NCI-H82 treated with DMSO at 0.1 percent for 48 hours (cell line): ENCODE data around the gene FGFRL1.
"Not testable (repeated sequence)": the region's sequence is repeated elsewhere in the genome, so short reads cannot be mapped to it uniquely, and the experiment has no call there.

Source experiments
- DNase-seq: peaks from one replicate; lab custom pipeline; 2025; ENCODE audit not compliant: unreplicated experiment; lab: John Stamatoyannopoulos, UW

FGFRL1 gene

DNA sequence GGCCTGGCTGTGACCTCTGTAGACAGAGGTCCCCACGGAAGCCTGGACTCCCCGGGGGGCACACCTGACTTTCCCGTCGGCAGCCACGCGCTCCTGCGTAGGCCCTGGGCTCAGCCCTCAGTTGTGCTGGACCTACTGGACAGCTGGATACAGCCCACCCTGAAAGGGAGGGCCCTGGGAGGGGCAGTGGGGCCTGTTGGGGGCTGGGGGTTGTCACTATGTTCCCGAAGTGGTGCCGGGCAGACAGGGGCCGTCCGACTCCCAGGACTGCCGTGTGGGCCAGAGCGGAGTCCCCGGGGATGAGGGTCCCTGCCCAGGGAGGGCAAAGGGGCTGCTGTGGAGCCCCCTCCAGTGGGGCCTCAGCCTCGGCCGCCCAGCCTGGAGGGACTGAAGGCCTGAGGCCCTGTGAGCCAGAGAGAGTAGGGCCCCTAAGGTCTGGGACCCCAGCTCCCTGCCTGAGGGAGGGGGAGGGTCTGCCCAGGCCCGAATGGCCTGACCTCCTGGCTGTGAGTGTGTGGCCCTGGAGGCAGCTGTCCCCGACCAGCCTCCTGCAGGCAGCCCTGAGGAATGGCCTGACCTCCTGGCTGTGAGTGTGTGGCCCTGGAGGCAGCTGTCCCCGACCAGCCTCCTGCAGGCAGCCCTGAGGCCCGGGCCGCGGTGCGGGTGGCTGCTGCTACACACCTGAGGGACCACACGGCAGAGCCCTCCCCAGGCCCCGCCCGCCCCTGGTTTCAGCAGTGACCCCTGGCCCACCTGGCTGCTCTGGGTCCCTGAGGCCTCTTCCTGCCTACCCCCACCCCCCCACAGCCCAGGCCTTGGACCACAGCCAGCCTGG lies 25.8 kb downstream of the FGFRL1 start:
- DNase-seq: no peak

DNA sequence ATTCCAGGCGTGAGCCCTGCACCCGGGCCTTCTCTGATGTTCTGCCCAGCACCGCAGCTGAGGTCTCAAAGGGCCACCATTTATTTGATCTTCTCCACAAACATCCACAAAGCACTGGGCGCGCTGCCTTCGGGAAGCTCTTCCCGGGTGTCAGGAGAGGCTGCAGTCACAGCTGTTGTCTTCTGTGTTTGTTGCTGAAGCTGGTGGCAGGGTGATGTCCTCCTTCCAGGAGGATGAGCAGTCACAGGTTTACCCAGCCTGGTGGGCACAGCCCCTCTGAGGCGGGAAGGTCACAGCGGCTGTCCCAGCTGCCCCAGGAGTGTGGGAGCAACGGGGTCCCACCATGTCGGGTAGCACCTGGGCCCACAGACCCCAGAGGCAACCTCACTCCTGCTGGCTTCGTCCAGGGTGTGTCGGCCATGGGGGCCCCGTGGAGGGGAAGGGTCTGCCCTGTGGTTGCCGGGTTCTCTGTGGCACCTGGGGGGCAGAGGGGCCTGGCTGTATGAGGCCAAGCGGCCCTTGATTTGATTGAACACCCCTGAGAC lies 27.6 kb downstream of the FGFRL1 start:
- no peak for DNase-seq

DNA sequence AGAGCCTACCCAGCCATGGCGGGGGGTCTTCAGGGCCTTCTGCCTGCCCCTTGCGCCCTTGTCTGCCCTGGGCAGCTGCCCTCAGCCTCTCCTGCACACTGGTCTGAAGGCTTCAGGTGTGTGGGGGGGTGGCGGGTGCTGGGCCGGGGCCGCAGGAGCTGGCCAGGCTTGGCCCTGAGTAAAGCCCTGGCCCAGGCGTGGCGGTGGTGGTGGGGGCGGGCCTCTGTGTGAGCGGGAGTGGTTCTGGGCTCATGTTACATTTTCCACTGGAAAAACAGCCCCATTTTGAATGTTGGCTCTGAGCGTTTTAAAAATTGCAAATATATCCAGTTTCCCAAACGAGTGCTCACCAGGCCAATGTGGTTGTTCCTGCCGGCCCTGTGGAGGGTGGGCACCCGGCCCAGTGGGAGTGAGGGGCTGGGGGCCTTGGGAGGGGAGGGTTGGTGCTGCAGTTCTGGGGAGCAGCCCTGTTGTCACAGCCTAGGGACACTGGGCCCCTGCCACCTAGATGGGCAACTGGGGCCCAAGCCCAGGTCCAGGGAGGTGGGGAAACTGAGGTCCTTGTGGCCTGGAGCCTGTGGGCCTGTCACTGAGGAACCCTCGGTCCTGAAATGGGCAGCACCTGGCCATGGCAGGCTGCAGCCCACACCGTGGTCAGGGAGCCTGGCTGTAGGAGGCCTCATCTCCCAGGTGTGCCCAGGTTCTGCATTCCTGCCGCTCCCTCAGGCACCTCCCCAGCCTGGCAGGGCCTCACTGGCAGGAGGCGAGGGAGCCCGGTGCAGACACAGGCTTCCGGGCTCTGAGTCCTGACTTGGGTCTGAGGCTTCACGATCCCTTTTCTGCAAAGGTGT lies 28.3 kb downstream of the FGFRL1 start:
- no peak for DNase-seq

DNA sequence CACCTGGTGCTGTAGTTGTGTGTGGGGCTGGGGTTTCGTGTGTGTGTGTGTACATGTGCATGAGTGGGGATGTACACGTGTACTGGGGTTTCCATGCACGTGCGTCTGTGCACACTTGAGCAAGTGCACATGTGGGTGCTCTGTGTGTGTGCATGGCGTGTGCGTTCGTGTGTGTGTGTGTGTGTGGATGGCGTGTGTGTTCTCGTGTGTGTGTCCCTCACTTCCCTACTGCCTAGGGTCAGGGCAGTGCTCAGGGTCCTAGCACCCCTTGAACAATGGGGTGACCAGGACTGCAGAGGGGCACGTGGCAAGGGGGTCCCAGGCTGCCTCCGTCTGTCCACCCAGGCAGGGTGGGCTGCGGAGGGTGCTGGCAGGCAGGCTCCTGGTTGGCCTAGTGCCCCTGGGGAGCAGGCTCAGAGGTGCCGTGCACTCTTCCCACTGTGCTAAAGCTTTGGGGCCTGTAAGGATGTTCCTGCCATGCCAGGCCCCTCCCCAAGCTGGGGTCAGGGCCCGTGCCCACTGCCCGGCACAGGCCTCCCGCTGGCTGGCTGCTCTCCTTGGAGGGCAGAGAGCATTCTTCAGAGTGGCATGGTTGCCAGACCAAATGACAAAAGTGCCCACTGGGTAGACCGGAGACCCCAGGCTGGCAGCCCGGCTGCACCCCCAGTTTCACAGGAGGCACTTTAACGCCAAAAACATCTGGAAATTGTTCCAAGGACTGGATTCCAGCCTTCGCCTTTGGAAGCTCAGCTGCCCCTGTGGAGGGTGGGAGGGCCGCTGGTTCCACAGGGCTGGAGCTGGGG lies 29.1 kb downstream of the FGFRL1 start:
- no peak for DNase-seq

DNA sequence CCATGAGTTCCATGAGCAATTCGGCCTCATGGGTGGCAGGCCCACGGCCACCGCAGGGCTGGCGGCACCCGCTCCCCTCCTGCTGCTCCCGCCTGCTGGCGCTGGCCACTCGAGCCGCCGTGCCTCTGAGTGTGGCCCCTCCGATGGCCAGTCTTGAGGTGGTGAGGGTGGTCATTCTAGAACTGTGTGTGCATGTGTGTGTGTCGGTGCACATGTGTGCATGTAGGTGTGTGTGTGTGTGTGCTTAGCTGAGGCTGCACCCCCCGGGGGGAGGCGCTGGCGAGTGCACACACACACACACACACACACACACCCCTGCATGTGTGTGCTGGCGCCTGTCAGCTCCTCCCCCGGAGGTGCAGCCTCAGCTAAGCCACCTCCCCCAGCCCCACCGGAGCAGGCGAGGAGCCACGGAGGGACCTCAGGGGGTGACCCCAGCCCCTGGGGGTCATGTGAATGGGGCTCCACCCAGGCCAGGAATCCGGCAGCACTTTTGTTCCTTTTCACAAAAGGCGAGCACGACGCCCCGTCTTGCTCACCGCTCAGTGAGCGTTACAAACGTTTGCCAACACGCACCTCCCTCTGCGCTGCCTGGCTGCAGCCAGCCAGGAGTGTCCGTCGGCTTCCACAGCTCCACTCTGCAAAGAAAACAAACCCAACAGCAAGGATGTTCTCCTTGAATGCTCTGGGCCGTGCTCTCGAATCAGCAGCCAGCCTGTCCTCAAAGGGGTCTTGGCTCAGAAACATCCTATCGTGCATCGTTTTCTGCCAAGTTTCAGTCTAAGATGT lies 29.9 kb downstream of the FGFRL1 start:
- DNase-seq: no peak

DNA sequence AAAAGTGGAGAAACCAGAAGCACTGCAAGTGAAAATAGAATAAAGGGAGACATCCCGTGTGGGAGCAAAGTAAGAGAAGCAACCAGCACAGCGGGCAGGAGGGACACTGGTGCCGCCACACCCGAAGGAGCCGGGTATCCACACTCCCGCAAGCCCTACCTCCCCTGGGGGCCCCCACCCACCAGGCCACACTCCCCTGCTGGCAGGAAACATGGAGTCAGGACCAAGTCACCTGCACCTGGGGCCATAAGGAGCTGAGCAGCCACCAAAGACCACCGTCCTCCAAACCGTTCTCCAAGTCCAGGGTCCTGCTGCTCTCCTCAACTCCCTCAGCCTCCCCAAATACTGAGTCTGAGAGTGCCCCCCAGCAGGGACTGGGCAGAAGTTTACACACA lies 30.5 kb downstream of the FGFRL1 start:
- no peak for DNase-seq

DNA sequence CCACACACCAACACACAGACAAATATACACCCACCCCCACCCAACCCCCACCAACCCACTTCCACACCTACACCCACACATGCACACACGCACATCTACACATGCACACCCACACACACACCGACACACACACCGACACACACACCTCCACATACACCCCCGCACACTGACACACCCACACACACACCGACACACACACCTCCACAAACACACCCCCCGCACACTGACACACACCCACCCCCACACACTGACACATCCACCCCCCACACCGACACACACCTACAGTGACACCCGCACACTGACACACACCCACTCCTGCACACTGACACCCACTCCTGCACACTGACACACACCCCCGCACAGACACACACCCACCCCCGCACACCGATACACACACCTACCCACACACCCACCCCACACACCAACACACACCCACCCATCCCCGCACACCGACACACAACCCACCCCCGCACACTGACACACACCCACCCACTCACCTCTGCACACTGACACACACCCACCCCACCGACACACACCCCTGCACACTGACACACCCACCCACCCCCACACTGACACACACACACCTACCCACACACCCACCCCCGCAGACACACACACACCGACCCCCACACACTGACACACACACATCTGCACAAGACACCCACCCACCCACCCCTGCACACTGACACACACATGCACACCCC lies 31.1 kb downstream of the FGFRL1 start:
- DNase-seq: no peak

DNA sequence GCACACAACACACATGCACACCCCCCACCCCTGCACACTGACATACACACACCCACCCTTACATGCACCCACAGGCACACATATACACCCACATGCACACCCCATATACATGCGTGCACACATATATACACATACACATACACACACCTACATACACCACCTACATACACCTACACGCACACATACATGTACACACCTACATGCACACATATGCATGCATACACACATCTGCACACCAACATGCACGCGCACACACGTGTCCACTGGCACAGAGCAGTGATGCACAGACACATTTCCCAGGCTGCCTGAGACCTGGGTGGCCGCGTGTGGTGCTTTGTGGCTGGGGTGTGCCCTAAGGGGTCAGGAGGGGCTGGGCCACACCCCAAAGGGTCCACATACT lies 31.7 kb downstream of the FGFRL1 start:
- DNase-seq: no peak

DNA sequence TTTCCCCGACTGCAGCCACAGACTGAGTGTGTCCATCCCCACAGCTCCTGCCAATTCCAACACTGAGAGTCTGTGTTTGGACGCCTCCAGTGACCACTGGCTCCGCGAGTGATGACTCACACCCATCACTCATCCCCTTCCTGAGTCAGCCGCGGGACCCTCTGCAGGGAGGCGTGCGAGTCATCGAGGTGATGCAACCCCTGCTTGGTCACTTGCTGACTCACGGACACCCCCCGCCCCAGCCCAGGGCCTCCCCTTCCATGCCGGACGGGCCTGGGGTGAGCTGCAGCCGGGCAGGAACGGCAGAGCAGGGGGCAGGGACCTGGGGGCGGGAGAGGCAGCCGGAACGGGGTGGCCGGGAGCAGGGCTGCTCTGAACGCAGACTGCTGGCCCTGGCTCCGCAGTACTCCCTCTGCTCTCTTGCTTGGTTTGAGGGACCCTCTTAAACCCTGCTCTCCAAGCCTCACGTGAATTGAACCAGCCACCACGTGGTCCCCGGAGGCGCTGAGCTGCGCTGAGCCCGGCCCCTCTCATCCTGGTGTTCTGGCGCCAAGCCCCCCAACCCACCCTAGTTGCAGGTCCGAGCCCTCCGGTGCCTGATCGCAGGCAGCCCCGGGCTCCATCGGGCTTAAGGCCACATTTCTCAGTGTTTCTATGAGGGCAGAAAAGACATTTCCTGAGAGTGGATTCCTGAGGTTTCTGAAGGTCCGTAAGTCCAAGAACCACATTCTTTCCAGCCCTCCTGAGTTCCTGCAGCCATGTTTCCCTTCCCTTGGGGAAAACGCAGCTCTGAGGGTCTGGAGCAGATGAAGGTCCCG lies 32.4 kb downstream of the FGFRL1 start:
- DNase-seq: no peak

DNA sequence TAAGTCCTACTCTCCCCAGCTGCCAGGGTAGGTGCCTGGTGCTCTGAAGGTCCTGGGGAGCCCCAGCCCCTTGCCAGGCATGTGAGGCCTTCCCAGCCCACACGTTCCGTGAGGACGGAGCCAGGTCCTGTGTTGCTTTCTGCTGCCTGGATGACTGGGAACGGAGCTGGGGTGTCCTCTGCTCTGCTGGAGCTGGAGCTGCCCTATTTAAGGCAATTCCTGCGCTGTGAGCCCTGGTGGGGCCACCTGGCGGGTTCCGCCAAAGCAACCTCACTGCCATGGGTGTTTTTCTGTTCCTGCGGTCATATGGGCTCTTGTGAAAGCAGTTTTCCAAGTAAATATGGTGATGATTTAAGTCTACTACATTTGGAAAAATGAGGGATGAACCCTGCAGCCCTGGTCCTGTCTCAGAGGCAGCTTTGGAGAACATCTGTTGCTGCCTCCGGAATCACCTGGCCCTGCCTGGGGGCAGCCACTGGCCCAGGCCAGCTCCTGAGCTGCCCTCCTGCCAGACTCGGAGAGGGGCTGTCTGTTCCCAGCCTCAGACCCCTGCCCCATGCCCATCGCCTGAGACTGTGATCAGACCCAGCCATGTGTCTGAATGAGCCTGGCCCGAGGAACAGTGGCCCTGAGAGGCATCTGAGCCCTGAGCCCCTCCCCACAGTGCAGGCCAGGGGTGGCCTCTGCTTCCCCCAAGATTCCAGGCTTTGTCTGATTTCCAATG lies 33.2 kb downstream of the FGFRL1 start:
- no peak for DNase-seq

DNA sequence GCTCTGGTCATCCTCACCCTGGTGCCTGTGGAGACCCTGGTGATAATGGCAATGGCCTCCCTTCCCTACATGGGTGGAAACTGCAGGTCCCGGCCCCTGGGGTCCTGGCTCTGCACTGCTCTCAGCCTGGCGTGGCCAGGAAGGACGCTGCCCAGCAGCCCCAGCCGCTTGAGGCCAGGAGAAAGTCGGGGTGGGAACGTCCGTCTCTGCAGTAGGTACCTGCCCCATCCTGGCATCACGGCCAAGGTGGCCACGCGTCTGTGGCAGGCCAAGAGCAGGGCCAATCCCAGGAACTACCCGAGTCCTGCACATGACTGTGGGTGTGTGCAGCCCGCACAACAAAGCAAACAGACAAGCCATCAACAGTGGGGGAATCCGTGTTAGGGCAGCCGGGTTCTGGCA lies 33.8 kb downstream of the FGFRL1 start:
- no peak for DNase-seq

DNA sequence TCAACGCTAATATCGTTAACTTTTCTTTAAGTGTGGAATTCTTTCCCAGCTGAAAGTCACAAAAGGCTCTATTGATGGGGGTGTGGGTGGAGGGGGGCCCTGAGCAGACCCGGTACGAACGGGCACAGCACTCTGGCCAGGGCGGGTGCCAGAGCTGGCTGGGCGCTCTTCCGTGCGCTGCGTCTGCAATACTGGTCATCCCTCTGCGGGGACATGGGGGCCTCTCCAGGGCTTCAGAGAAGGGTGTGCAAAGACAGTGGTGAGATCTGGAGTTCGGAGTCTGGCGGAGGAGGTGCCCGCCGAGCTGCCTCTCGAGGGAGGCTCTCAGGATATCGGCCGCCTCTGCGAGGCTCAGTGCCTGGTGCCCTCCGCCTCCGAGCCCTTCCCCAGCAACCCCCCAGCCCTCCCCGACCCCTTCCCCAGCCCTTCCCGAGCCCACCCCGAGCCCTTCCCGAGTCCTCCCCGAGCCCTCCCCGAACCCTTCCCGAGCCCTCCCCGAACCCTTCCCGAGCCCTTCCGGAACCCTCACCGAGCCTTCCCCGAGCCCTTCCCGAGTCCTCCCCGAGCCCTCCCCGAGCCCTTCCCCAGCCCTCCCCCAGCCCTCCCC lies 34.3 kb downstream of the FGFRL1 start:
- DNase-seq: no peak

DNA sequence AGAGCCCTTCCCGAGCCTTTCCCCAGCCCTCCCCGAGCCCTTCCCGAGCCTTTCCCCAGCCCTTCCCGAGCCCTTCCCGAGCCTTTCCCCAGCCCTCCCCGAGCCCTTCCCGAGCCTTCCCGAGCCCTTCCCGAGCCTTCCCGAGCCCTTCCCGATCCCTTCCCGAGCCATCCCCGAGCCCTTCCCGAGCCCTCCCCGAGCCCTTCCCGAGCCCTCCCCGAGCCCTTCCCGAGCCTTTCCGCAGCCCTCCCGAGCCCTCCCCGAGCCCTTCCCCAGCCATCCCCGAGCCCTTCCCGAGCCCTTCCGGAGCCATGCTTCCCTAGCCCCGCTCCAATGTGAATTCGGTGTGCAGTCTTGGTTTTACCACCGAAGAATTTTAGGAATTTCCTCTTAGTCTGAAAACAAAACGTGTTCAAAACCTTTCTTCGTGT lies 35.2 kb downstream of the FGFRL1 start:
- DNase-seq: not testable (repeated sequence)

DNA sequence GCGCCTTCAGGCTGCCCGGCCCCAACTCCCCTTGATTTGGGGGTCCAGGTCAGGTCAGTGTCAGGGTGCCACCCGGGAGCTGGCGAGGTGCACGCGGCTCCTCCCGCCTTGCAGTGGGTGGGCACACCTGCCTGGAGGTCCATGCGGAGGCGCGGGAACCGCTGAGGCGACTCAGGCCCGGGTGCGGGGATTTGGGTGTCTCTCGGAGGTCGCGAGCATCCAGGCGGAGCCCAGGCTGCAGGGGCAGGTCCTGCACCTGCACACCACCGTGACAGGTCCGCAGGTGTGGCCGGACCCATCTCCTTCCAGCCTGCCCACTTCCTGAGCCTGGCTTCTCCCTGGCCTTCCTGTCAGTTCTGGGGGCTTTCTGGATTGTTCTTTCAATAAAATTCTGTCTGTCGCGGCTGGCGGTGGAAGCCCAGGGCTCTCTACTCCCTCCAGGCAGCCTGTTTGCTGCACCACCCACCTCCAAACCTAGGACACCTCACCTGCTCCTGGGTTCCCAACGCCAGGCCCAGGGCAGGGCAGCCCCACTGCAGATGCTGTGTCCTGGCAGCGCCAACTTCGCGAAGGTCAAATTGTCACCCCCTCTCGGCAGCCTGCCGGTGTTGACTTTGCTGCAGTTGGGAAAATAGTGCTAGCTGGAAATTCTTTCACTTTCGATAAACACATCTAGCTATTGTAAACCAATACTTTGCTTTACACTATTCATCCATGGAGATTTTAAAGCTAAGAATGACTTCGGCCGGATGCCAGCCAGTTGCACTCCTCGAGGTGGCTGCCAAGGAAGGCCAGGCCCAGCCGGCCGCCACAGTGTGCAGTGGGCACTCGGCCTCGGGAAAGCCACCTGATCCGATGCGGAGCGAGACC lies 35.9 kb downstream of the FGFRL1 start:
- no peak for DNase-seq

DNA sequence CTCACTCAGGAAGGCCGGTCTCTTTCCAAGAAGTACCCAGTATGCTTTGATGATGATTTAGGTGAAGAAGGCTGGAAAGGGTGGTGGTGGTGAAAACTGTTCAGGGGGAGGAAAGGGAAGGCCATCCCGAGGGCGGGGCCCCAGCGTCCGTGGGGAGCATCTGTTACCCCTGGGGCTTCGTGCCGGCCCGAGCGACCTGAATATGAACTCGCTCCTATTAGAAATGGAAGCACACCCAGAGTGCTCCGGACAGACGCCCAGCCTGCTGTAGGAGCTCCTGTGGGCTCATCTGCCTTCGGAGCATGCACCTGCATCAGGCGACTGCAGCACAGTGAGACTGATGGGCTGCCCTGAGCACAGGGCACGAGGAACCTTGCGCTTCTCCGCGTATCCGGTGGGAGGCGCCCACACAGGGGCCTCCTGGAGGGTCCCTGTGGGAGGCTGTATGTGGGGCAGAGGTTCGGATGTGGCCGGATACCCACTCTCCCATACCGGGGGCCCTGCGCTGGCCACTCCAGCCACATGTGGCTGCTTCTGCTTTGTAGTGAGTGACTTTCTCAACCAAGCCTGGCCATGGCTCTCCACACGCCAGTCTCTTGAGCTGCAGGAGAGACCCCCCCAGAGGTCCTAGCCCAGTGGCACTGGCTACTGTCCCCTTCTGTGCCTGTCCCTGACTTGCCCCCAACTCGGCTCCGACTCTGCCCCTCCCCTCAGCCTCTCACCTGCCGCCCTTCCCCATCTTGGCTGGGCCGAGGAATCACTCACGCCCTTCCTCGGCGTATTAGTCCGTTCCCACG lies 36.7 kb downstream of the FGFRL1 start:
- no peak for DNase-seq
